ENCODE results near the gene CLSTN3. TPM values are rescaled to one million over a fixed set of nuclear protein-coding genes. Genes with fewer than 3 reads are reported as not detected.

CLSTN3 gene
- total and polyA plus RNA-seq, 10 of the 15 experiments (the other 5 are each of a cell fraction or from before 2014, with no cell fraction given), result 0.09 to 35.9 (median 11.3) TPM

DNA sequence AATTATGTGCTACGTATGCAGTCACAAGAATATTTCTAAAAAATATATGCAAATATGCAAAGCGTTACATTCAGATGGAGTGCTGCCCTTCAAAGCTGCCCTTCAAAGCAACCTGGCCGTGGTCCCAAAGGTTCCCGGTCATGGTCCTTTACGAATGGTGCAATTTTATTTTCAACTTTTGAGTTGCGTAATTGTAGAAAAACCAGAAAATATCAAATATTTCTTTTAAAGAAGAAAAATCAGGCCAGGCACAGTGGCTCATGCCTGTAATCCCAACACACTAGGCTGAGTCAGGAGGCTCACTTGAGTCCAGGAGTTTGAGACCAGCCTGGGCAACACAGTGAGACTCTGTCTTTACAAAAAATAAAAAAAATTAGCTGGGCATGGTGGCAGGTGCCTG lies 21.4 kb downstream of the CLSTN3 start:
- DNase-seq (ENCODE audit: low read depth, low spot score) (no peak), ATAC-seq (no peak), FAIRE-seq (no peak)
- Histone ChIP-seq H4K20me1 (ENCODE audit: control insufficient read depth, insufficient read depth) (no peaks in the 10 kb centered on the region; the same call in 1 of the 2 replicates), H3K27me3 (replicated peaks in 1 of 2; ENCODE audit: control insufficient read depth in 2 of 2, insufficient read depth in 2 of 2, low read length in 1 of 2) (no peaks in the 10 kb centered on the region), H3K9ac (ENCODE audit: control insufficient read depth, insufficient read depth, low read length) (no peak overlapping the region), H3K9me3 (replicated peaks; ENCODE audit: control insufficient read depth, insufficient read depth, low read length) (no peaks in the 10 kb centered on the region), H3K4me2 (ENCODE audit: control insufficient read depth, insufficient read depth) (no peak overlapping the region), H3K27ac (ENCODE audit: control insufficient read depth, insufficient read depth) (no peak overlapping the region), H3K79me2 (ENCODE audit: control insufficient read depth, insufficient read depth, low read length) (no peaks in the 10 kb centered on the region), H2AFZ (ENCODE audit: control insufficient read depth, low read depth, low read length) (no peak overlapping the region), H3K4me1 (ENCODE audit: control insufficient read depth, insufficient read depth, low read length) (no peaks in the 10 kb centered on the region), H3K36me3 (ENCODE audit: control insufficient read depth in 2 of 2, insufficient read depth in 2 of 2, low read length in 1 of 2) (peaks cover 11 to 20% of the 10 kb centered on the region in 2 experiments), H3K4me3 (no peak overlapping the region)
- SMC1A ChIA-PET (ENCODE audit: uncharacterized antibody, unreplicated experiment), result no interaction called here
- RAD21 ChIA-PET (ENCODE audit: unreplicated experiment), result no interaction called here
- CTCF ChIA-PET, result no interaction called here
- BruUV-seq (replicated peaks), result no TSS peak
- POLR2A ChIA-PET, result no interaction called here
- TF ChIP-seq ZZZ3 (IDR thresholded peaks at IDR 0.05; ENCODE audit: control insufficient read depth, insufficient read length, low read depth) (no peak), RAD21 (IDR thresholded peaks at IDR 0.05; ENCODE audit: insufficient read depth, low read depth, low read length) (no peak)
- TF ChIP-seq, protein P1, sequence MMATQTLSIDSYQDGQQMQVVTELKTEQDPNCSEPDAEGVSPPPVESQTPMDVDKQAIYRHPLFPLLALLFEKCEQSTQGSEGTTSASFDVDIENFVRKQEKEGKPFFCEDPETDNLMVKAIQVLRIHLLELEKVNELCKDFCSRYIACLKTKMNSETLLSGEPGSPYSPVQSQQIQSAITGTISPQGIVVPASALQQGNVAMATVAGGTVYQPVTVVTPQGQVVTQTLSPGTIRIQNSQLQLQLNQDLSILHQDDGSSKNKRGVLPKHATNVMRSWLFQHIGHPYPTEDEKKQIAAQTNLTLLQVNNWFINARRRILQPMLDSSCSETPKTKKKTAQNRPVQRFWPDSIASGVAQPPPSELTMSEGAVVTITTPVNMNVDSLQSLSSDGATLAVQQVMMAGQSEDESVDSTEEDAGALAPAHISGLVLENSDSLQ (IDR thresholded peaks at IDR 0.05), result no peak
- in situ Hi-C loops (cut with MboI) (no loop called here), intact Hi-C loops (cut with micrococcal nuclease; ENCODE audit: unreplicated experiment) (no loop called here)
- 97% methylated on average over 6 of the region's 6 CpGs for WGBS (ENCODE audit: insufficient coverage, insufficient replicate concordance, low lambda C conversion rate, missing lambda C conversion rate)

GRCh38 chr12:7152818-7153217 lies 22.6 kb downstream of the CLSTN3 start:
- TF ChIP-seq POU2F2 (IDR thresholded peaks at IDR 0.05; ENCODE audit: borderline replicate concordance, low read depth, low read length), result no peak
- TF ChIP-seq YBX1 (IDR thresholded peaks at IDR 0.05), result no peak
- no peak for TF ChIP-seq POLR2AphosphoS5 (IDR thresholded peaks at IDR 0.05; ENCODE audit: low read length)
- no peak for TF ChIP-seq CEBPB (IDR thresholded peaks at IDR 0.05; ENCODE audit: borderline replicate concordance in 1 of 2, low read depth in 2 of 2, low read length in 2 of 2)
- no peak for TF ChIP-seq ATF7 (IDR thresholded peaks at IDR 0.05; ENCODE audit: low read depth)
- TF ChIP-seq CBX3 (IDR thresholded peaks at IDR 0.05; ENCODE audit: borderline replicate concordance, low read depth), result no peak
- no peak for TF ChIP-seq SREBF1 (IDR thresholded peaks at IDR 0.05; ENCODE audit: low read length)
- peak; percentile 36 for TF ChIP-seq MEF2B (IDR thresholded peaks at IDR 0.05; ENCODE audit: partially characterized antibody, poor library complexity, severe bottlenecking)
- no TSS peak for BruUV-seq (replicated peaks)
- H3K4me3 ChIP-seq, result no peak overlapping the region
- ATAC-seq, result peak; percentile 34; the same call in 1 of the 3 replicates
- no peaks in the 10 kb centered on the region for H3K27me3 ChIP-seq (replicated peaks in 1 of 2; ENCODE audit: control insufficient read depth in 2 of 2, insufficient read depth in 2 of 2, low read length in 1 of 2)
- ChIA-PET CTCF (interaction anchor here (1.0 to 2.2 kb wide), 4 partner anchors 8 to 11 kb away, joined by 3 to 11 read pairs (median 4); no protein-coding TSS in a partner anchor), SMC1A (ENCODE audit: uncharacterized antibody, unreplicated experiment) (no interaction called here), POLR2A (no interaction called here), RAD21 (ENCODE audit: unreplicated experiment) (no interaction called here)
- DNase-seq (ENCODE audit: low read depth, low spot score), result no peak
- H3K27ac ChIP-seq (ENCODE audit: control insufficient read depth, insufficient read depth), result no peak overlapping the region
- intact Hi-C loops (cut with micrococcal nuclease; ENCODE audit: unreplicated experiment) (no loop called here), in situ Hi-C loops (cut with MboI) (no loop called here)
- no peak overlapping the region for H3K9ac ChIP-seq (ENCODE audit: control insufficient read depth, insufficient read depth, low read length)
- H3K79me2 ChIP-seq (ENCODE audit: control insufficient read depth, insufficient read depth, low read length), result no peaks in the 10 kb centered on the region
- WGBS (ENCODE audit: insufficient coverage, insufficient replicate concordance, low lambda C conversion rate, missing lambda C conversion rate), result 62% methylated on average over 4 of the region's 4 CpGs
- H2AFZ ChIP-seq (ENCODE audit: control insufficient read depth, low read depth, low read length), result no peak overlapping the region
- H3K4me2 ChIP-seq (ENCODE audit: control insufficient read depth, insufficient read depth), result no peak overlapping the region
- no peaks in the 10 kb centered on the region for H4K20me1 ChIP-seq (ENCODE audit: control insufficient read depth, insufficient read depth)
- H3K36me3 ChIP-seq (ENCODE audit: control insufficient read depth in 2 of 2, insufficient read depth in 2 of 2, low read length in 1 of 2), result peaks cover 11 to 20% of the 10 kb centered on the region in 2 experiments
- no peak for FAIRE-seq
- no peaks in the 10 kb centered on the region for H3K4me1 ChIP-seq (ENCODE audit: control insufficient read depth, insufficient read depth, low read length)
- no peaks in the 10 kb centered on the region for H3K9me3 ChIP-seq (replicated peaks; ENCODE audit: control insufficient read depth, insufficient read depth, low read length)
